Keratinocyte (primary cell): Measurements from ENCODE around the gene SMARCA2.

Experiments
- EZH2 ChIP-seq: IDR thresholded peaks from one replicate; pipeline ENCODE4 v1.6.1; 2012; ENCODE audit warnings: inconsistent platforms, mild to moderate bottlenecking, low read length, moderate library complexity
- TF ChIP-seq, protein P1 (sequence below), 3 experiments: IDR thresholded peaks in 1 of 3; conservative IDR thresholded peaks in 1 of 3; optimal IDR thresholded peaks in 1 of 3; 2 replicates in 2 of 3; 3 replicates in 1 of 3; pipeline versions ENCODE3 to v1.5.1; 2011; ENCODE audit warnings: low read length in 3 of 3, mild to moderate bottlenecking in 3 of 3, moderate library complexity in 2 of 3, control low read depth in 1 of 3, inconsistent platforms in 1 of 3; ENCODE audit not compliant: insufficient read depth in 2 of 3; ENCODE audit errors: extremely low read depth in 1 of 3

DNA sequence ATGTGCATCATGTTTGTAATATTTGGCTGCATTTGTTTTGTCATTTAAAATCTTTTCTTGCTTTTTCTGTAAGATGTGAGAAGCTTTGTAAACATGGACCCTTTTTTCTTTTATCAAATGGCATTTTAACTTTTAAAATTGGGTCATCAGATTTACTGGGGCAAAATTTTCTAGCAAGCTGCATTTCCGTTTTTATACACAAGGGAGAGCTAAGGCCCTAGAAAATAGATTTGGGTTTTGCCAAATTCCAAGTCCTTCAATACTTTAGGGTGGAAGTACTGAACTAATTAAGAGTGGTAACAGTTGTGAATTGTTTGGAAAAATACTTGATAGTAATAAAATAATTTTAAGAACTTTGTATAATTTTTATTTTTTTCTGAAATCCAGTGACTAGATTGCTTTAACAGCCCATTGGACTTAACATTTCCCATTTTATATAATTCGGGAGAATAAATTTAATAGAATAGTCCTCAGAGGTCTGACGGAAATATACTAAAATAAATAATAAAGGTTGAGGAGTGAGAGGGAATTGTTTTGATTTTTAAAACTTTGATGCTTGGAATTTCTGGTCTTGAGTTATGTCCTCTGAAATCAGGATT lies 117.4 kb downstream of the SMARCA2 start:
- TF ChIP-seq, protein P1, sequence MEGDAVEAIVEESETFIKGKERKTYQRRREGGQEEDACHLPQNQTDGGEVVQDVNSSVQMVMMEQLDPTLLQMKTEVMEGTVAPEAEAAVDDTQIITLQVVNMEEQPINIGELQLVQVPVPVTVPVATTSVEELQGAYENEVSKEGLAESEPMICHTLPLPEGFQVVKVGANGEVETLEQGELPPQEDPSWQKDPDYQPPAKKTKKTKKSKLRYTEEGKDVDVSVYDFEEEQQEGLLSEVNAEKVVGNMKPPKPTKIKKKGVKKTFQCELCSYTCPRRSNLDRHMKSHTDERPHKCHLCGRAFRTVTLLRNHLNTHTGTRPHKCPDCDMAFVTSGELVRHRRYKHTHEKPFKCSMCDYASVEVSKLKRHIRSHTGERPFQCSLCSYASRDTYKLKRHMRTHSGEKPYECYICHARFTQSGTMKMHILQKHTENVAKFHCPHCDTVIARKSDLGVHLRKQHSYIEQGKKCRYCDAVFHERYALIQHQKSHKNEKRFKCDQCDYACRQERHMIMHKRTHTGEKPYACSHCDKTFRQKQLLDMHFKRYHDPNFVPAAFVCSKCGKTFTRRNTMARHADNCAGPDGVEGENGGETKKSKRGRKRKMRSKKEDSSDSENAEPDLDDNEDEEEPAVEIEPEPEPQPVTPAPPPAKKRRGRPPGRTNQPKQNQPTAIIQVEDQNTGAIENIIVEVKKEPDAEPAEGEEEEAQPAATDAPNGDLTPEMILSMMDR (optimal IDR thresholded peaks at IDR 0.05 in 1 of 3, IDR thresholded peaks at IDR 0.05 in 1 of 3, conservative IDR thresholded peaks at IDR 0.05 in 1 of 3; ENCODE audit: extremely low read depth in 1 of 3, insufficient read depth in 2 of 3, low read length in 3 of 3), result peak in 2 of 3 experiments; percentile 64 to 66
- TF ChIP-seq EZH2, result no peak
